Raji (cell line): ENCODE data around the gene TAF15.

ENCODE experiments used
- POLR2A ChIP-seq: IDR thresholded peaks from 2 replicates; pipeline ENCODE4 v1.6.1; 2011; ENCODE audit warnings: low read depth, low read length, control low read depth; ENCODE audit not compliant: insufficient read depth

Gene TAF15

GRCh38 chr17:35868737-35869136, 59.5 kb downstream of the TAF15 start, which contains the start of gene HEATR9:
Gene HEATR9, minus strand, starts transcription at chr17:35868891. Its CDS starts 149 bp downstream, at chr17:35868742.
- no peak for TF ChIP-seq POLR2A

GRCh38 chr17:35870906-35871819, 61.9 kb downstream of the TAF15 start:
- no peak for TF ChIP-seq POLR2A

- no peak for TF ChIP-seq POLR2A
Observed at GRCh38 chr17:35872196-35872980, 63.1 kb downstream of the TAF15 start.

GRCh38 chr17:35875072-35875799, 66.0 kb downstream of the TAF15 start:
- TF ChIP-seq POLR2A = no peak

- no peak for TF ChIP-seq POLR2A
Observed at GRCh38 chr17:35875800-35876139, 66.5 kb downstream of the TAF15 start.

- no peak for TF ChIP-seq POLR2A
Observed at GRCh38 chr17:35876534-35876933, 67.2 kb downstream of the TAF15 start.

- TF ChIP-seq POLR2A = no peak
Observed at GRCh38 chr17:35877345-35878029, 68.2 kb downstream of the TAF15 start.

GRCh38 chr17:35878361-35878760, 69.1 kb downstream of the TAF15 start:
- no peak for TF ChIP-seq POLR2A

GRCh38 chr17:35879773-35880654, 70.7 kb downstream of the TAF15 start, which contains the start of gene CCL5:
Gene CCL5, minus strand, starts transcription at chr17:35880360.
- no peak for TF ChIP-seq POLR2A

- TF ChIP-seq POLR2A = no peak
Observed at GRCh38 chr17:35889241-35889640, 80.0 kb downstream of the TAF15 start.

- TF ChIP-seq POLR2A = no peak
Observed at GRCh38 chr17:35889818-35890773, 80.8 kb downstream of the TAF15 start.

- TF ChIP-seq POLR2A = no peak
Observed at GRCh38 chr17:35890774-35891155, 81.5 kb downstream of the TAF15 start.

GRCh38 chr17:35891269-35891668, 82.0 kb downstream of the TAF15 start:
- no peak for TF ChIP-seq POLR2A
